HUES48 (cell line): ENCODE measurements around the gene CCDC138.
"Not testable (repeated sequence)": the region's sequence is repeated elsewhere in the genome, so short reads cannot be mapped to it uniquely, and the experiment has no call there.

Source experiments
- H3K27ac ChIP-seq: one replicate; pipeline ENCODE4 v1.7.0; 2013; ENCODE audit warnings: low read depth, low read length, inconsistent platforms
- H3K27me3 ChIP-seq: 2 replicates; pipeline ENCODE4 v1.6.1; 2013; ENCODE audit warnings: mild to moderate bottlenecking, low read length; ENCODE audit not compliant: control insufficient read depth, insufficient read depth
- H3K36me3 ChIP-seq: 2 replicates; pipeline ENCODE4 v1.6.1; 2013; ENCODE audit warnings: low read length; ENCODE audit not compliant: control insufficient read depth, insufficient read depth
- H3K4me1 ChIP-seq: 2 replicates; pipeline ENCODE4 v1.6.1; 2013; ENCODE audit warnings: mild to moderate bottlenecking, low read length; ENCODE audit not compliant: control insufficient read depth, insufficient read depth
- H3K4me3 ChIP-seq: 2 replicates; pipeline ENCODE4 v1.5.1; 2013; ENCODE audit warnings: mild to moderate bottlenecking, low read depth, low read length
- H3K9ac ChIP-seq: 2 replicates; pipeline ENCODE4 v1.6.1; 2013; ENCODE audit warnings: mild to moderate bottlenecking, low read depth, low read length, moderate library complexity
- H3K9me3 ChIP-seq: 2 replicates; pipeline ENCODE4 v1.6.1; 2013; ENCODE audit warnings: low read length; ENCODE audit not compliant: control insufficient read depth, insufficient read depth

The CCDC138 gene

DNA sequence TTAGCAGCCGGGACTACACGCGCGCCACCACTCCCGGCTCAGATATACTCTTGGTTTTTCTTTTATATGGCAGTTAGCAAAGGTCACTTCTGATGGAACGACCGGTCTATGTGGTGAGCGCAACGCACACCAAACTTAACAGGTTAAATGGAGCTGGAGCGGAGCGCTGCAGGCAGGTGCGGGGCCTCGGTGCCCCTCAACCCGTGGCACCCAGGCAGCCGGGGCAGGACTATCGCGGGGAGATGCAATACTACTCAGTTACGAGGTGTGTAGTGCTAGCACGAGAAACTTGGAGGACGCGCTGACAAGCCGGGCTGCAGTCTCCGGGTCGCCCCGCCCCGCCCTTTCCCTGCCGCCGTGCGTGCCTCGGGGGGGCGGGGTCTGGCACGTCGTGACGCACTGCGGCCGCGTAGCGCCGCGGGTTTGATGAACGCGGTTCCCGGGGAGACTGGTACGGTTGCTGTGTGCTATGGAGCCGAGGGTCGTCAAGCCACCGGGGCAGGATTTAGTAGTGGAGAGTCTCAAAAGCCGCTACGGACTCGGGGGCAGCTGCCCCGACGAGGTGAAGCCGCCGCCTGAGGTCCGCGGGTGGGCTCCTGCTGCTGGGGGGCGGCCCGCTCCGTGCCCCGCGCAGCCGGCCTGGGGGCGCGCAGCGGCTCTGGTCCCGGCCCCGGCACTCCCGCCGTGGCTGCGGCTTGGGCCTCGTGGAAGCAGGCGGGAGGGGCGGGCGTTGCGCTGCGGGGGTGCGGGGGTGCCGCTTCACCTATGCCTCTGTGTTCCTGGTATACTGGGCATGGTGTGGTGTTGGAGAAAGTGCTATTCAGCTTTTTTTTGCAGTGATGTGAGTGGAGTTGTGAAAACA is at the start of gene CCDC138:
CCDC138 (plus strand) TSS at position 418 of the 862 bp plus-strand sequence; CDS start at position 470, 52 bp downstream.
- Histone ChIP-seq H3K4me3 (peak within 1 kb of the TSS; percentile 79), H3K27me3 (no peaks in the 10 kb centered on the region), H3K4me1 (peaks cover 5% of the 10 kb centered on the region; the same call in 1 of the 2 replicates), H3K9ac (peak within 1 kb of the TSS; percentile 97), H3K9me3 (no peaks in the 10 kb centered on the region), H3K27ac (peak within 1 kb of the TSS; percentile 97), H3K36me3 (peaks cover 63% of the 10 kb centered on the region)

GRCh38 chr2:108757973-108758372 is 28.6 kb upstream of the CCDC138 start:
- not testable (repeated sequence) for H3K9me3 ChIP-seq, H3K27ac ChIP-seq, H3K27me3 ChIP-seq, H3K4me1 ChIP-seq, H3K9ac ChIP-seq, H3K4me3 ChIP-seq
- peaks cover 39% of the 10 kb centered on the region for H3K36me3 ChIP-seq

DNA sequence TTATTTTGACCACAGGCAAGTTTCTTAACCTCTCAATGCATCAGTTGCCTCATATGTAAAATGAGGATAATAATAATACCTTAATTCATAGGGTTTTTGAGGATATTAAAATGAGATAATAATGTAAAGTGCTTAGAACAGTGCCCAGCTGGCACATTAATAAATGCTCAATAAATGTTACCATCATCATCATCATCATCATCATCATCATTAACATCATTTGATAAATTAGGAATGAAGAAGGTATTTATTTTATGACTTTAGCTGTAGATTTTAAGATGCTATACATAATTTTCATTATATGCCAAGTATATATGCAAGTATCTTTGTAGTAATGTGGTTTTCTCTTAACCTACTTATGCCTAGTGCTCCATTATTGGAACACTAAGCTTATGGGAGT is 24.0 kb upstream of the CCDC138 start:
- not testable (repeated sequence) for H3K4me1 ChIP-seq, H3K9ac ChIP-seq, H3K9me3 ChIP-seq, H3K27me3 ChIP-seq, H3K4me3 ChIP-seq, H3K27ac ChIP-seq
- peaks cover 52% of the 10 kb centered on the region for H3K36me3 ChIP-seq

GRCh38 chr2:108766671-108767070 is 19.9 kb upstream of the CCDC138 start:
- H3K9me3 ChIP-seq, H3K27ac ChIP-seq, H3K4me1 ChIP-seq, H3K9ac ChIP-seq, H3K27me3 ChIP-seq, H3K4me3 ChIP-seq: not testable (repeated sequence)
- peaks cover 61% of the 10 kb centered on the region for H3K36me3 ChIP-seq

DNA sequence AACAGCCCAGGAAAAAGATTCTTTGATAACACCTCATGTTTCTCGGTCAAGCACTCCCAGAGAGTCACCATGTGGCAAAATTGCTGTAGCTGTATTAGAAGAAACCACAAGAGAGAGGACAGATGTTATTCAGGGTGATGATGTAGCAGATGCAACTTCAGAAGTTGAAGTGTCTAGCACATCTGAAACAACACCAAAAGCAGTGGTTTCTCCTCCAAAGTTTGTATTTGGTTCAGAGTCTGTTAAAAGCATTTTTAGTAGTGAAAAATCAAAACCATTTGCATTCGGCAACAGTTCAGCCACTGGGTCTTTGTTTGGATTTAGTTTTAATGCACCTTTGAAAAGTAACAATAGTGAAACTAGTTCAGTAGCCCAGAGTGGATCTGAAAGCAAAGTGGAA is 18.7 kb upstream of the CCDC138 start:
- H3K27me3 ChIP-seq, H3K4me3 ChIP-seq, H3K27ac ChIP-seq, H3K9ac ChIP-seq, H3K4me1 ChIP-seq, H3K9me3 ChIP-seq: not testable (repeated sequence)
- peaks cover 69% of the 10 kb centered on the region for H3K36me3 ChIP-seq

DNA sequence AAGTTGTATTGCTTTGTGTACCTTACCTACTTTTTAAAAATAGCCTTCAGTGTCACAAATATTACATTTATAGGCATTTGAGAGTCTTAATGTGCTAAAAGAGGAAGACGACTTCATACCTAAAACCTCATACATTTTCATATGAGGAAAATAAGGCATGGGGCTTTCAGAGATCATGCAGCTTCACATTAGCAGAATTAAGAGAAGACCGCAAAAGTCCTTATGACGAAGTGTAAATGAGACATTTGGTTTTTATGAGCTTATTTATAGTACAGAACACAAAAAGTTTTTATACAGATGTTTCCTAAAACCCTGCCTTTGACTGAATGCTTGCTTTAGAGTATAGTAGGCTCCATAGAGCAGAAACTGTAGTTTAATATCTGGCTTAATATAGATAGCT is 10.1 kb upstream of the CCDC138 start:
- Histone ChIP-seq H3K4me1 (no peaks in the 10 kb centered on the region), H3K27me3 (no peaks in the 10 kb centered on the region), H3K4me3 (no peak overlapping the region), H3K27ac (no peak overlapping the region), H3K36me3 (peaks cover 91% of the 10 kb centered on the region), H3K9ac (no peak overlapping the region), H3K9me3 (no peaks in the 10 kb centered on the region)

GRCh38 chr2:108778857-108779256 is 7.7 kb upstream of the CCDC138 start:
- no peaks in the 10 kb centered on the region for H3K4me1 ChIP-seq
- no peak overlapping the region for H3K9ac ChIP-seq
- H3K27ac ChIP-seq, result no peak overlapping the region
- H3K36me3 ChIP-seq, result peaks cover 91% of the 10 kb centered on the region
- no peak overlapping the region for H3K4me3 ChIP-seq
- H3K9me3 ChIP-seq, result no peaks in the 10 kb centered on the region
- H3K27me3 ChIP-seq, result no peaks in the 10 kb centered on the region

- H3K27ac ChIP-seq, result peak overlapping the region; percentile 97
- peaks cover 63% of the 10 kb centered on the region for H3K36me3 ChIP-seq
- no peaks in the 10 kb centered on the region for H3K27me3 ChIP-seq
- H3K4me1 ChIP-seq, result peaks cover 5% of the 10 kb centered on the region; the same call in 1 of the 2 replicates
- peak overlapping the region; percentile 79 for H3K4me3 ChIP-seq
- peak overlapping the region; percentile 71 for H3K9ac ChIP-seq
- no peaks in the 10 kb centered on the region for H3K9me3 ChIP-seq
These were observed 590 bp upstream of the CCDC138 start for GRCh38 chr2:108786008-108786353.

- Histone ChIP-seq H3K9me3 (no peaks in the 10 kb centered on the region), H3K4me3 (peak overlapping the region; percentile 79), H3K4me1 (peaks cover 5% of the 10 kb centered on the region; the same call in 1 of the 2 replicates), H3K36me3 (peaks cover 63% of the 10 kb centered on the region), H3K27me3 (no peaks in the 10 kb centered on the region), H3K9ac (peak overlapping the region; percentile 97), H3K27ac (peak overlapping the region; percentile 97)
These were observed 608 bp downstream of the CCDC138 start for GRCh38 chr2:108787216-108787541.

DNA sequence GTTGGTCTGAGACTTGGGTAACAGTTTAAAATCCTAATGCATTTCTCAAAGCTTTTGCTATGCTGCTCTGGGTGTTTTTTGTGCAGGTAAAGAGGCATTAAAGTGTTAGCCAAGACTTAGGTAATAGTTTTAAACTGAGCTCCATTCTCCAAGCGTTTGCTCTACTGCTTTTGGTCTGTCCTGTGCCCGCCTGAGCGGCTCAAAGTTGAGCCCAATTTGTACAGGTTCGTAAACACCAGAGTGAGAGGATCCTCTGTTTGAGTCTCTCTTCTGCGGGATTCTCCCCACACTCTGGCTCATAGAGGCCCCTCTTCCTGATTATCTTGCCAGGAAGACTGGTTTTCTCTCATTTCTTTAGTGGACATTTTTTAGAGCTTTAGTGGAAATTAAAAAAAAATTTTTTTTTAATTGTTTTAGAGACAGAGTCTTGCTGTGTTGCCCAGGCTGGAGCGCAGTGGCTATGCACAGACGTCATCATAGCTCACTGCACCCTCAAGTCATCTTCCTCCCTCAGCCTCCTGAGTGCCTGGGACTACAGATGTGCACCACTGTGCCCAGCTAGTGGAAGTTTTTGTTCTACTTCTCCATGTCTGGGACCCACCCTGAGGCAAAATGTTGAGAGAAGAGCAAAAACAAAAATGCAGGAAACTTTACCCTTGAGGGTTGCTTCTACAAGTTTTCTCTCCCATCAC is 16.6 kb downstream of the CCDC138 start:
- no peaks in the 10 kb centered on the region for H3K27me3 ChIP-seq
- no peaks in the 10 kb centered on the region for H3K9me3 ChIP-seq
- no peak overlapping the region for H3K27ac ChIP-seq
- H3K4me1 ChIP-seq, result no peaks in the 10 kb centered on the region
- peaks cover 72% of the 10 kb centered on the region for H3K36me3 ChIP-seq
- no peak overlapping the region for H3K9ac ChIP-seq
- no peak overlapping the region for H3K4me3 ChIP-seq

- no peak overlapping the region for H3K4me3 ChIP-seq
- peaks cover 72% of the 10 kb centered on the region for H3K36me3 ChIP-seq
- no peak overlapping the region for H3K9ac ChIP-seq
- H3K27ac ChIP-seq, result no peak overlapping the region
- H3K27me3 ChIP-seq, result no peaks in the 10 kb centered on the region
- no peaks in the 10 kb centered on the region for H3K4me1 ChIP-seq
- peaks cover 11% of the 10 kb centered on the region; the same call in 1 of the 2 replicates for H3K9me3 ChIP-seq
These were observed 18.5 kb downstream of the CCDC138 start for GRCh38 chr2:108805032-108805431.
